Left forelimb (tissue), 1 donor: Measurements from ENCODE around the gene KIAA1671.

ENCODE experiments used
- DNase-seq: peaks from one replicate; pipeline ENCODE4 v3.0.0-alpha.2; 2018; ENCODE audit warnings: low spot score

Gene KIAA1671

DNA sequence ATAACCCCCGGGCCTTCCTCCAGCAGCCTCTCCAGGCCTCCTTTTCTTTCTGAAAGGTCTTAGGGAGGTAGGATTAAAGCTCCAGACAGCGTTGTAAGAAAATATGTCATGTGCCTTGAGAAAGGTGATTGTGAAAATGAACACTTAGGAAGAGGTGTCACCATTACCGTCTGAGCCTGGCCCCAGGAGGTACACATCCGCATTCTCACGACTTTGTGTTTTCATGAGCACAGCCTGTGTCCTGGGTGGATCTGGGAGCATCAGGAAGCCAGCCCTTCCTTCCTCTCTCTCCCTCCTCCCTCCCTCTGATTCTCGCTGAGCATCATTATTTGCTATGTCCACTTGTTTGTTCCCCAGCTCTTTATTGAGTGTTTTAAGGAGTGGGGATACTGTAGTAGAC lies 142.1 kb downstream of the KIAA1671 start:
- no peak for DNase-seq

DNA sequence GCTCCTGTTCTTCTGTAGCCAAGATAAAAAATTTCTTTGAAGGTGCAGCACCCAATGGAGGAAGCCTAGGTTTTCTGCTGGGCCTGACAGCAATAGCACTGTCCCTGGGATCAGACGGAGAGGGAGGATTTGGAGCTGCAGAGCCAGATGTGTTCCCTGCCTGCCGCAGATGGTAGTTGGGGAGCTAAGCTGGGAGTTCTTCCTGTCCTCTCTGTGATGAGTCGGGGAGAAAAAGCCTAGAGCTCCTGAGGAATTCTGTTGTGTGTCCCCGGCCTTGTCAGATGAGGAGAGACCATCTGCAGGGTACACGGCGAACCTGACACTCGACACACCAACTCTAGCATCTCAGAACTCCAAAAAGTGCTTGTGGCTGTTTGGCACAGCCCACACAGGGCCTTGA lies 143.4 kb downstream of the KIAA1671 start:
- DNase-seq: no peak

DNA sequence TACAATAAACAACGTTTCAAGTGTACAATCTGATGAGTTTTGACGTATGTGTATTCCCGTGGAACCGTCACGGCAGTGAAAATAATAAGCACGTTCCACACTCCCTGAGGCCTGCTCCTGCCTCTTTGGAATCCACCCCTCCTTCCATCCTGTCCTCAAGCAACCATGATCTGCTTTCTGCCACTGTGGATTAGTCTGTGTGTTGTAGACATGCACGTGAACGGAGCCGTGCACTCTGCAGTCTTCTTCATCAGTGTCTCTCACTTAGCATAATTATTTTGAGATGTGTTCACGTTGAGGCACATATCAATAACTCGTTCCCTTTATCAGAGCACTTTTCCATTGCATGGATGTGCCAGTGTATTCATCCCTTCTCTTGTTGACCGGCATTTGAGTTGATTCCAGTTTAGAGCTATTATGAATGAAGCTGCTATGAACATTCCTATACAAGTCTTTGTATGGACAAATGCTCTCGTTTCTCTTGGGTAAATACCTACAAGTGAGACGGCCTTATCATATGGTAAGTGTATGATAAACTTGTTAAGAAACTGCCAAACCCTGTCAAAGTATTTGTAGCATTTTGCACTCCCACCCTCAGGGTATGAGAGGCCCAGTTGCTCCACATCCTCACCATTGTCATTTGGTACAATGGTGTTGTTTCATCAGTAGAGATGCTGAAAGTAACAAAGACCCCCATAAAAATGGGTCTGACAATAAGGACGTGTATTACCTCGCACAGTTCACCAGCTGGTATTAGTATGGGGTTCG lies 144.3 kb downstream of the KIAA1671 start:
- no peak for DNase-seq

DNA sequence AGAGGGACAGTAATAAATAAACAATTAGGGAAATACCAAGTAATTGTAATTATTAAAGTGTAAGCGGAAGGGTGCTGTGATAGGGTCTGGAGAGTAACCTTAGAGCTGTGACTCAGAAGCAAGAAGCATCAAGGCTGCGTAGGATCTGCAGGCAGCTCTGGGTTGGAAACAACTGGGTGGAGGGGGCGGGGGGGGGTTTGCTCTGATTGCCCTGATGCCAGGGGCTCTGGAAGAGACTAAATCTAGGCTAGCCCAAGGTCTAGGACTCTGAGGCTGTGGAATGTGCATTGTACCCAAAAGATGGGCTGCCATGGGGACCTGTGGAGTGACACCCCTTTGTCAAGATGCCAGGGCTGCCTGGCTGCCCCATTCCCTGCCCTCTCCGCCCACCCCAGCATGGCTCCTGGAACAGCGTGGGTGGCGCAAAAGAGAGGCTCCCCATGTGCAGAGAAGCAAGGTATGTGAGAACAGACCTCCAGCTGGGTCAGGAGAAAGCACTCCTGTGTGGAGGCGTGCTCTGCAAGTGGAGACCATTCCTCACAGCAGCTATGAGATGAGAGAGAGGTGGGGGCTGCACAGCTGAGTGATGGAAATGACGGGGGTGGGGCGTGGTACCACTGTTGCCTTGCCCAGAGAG lies 146.0 kb downstream of the KIAA1671 start:
- no peak for DNase-seq

DNA sequence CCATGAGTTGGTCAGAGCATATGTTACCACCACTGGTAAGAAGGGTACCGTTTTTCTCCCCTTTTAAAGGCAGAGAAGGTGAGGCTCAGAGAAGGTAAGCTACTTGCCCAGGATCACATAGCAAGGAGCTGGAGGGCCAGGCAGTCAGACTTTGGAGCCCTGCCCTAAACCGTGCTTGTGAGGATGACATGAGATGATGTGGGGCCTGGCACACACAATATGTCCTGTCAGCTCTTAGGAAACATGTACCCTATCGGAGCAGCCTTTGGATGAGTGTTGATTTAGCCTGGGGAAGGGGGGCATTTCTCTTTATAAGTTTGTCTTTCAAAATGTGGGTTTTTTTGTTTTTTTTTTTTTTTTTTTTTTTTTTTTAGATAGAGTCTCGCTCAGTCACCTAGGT lies 146.7 kb downstream of the KIAA1671 start:
- no peak for DNase-seq

DNA sequence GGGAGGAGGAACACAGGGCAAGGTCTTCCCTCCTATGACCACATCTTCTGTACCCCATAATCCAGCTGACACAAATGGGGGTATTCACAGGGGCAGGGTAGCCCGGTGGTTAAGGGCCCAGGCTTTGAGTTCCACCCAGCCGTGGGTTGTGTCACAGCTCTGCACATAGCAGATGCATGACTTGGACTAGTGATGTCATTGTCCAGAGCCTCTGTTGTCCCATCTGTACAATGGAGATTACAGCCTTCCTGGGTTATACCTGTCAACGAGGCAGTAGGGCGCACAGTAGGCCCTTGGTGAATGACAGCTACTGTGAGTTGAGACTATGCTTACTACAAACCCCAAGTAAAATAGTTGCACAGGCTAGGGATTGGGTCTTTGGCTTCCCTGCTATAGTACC lies 147.9 kb downstream of the KIAA1671 start:
- no peak for DNase-seq

DNA sequence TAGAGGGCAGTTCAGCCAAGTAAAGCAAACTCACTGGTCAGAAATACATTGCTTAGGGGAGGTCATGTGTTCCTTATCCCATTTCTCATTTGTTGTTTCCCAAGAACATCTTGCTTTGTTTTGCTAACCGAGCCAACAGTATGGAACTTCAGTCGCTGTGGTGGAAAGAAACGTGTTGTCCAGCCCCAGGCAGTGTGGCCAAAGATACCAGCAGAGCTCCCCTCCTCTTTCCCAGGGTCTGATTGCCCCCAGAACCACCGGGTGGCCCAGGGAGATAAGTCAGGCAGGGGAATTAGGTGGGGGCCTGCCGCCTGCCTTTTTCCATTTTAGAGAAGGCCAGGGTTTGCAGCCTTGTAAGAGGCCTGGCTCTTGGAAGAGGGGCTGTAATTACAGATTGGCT lies 148.4 kb downstream of the KIAA1671 start:
- DNase-seq: no peak

DNA sequence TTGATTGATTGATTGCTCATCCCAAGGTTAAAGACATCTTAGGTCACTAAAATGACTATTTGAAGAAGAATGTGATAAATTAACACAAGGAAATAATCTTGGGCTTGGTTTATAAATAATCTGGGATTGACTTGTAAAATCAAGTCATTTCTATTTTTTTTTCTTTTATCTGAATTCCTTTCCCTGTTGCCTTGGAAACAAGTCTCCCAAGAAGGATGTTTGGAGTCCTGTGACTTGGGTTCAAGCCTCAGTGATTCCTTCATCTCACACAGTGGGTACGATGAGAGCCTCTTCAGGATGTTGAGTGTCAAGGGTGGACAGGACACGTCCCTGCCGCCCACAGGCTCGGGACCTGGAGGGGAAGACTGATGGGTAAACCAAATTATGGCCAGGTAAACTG lies 149.0 kb downstream of the KIAA1671 start:
- DNase-seq: no peak

DNA sequence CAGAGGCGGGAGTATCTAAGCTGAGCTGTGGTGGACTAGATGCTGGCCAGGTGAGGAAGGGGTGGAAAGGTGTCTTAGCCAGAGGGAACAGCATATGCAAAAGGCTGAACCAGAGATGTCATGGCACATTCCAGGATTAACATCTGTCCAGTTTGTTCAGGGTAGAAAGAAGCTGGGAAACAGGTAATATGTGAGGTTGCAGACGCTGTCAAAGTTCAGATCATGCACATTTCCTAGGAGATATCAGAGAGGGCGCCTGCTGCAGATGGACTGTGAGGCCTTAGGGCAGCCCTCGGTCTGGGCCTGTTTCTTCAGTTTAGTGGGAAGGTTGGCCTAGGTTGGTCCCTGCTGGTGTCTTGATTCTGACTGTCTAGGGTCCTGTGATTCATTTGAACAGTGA lies 149.5 kb downstream of the KIAA1671 start:
- no peak for DNase-seq

DNA sequence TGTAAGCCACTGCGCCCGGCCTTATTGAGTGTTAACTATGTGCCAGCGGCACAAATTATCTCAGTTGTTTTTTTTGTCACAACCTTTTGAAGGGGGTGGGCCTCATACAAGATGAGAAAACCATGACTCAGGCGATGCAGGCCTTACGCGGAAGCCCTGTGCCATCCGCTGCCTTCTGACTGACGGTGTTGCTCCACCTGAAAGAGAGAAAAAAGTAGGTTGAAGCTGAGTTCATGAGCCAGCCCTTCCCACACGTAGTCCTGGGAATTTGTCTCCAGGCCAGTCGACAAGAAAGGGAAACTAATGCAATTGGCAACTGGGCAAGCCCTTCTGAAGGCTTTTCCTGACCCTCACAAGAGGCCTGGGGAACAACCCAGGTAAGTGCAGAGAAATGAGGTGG lies 150.2 kb downstream of the KIAA1671 start:
- no peak for DNase-seq

DNA sequence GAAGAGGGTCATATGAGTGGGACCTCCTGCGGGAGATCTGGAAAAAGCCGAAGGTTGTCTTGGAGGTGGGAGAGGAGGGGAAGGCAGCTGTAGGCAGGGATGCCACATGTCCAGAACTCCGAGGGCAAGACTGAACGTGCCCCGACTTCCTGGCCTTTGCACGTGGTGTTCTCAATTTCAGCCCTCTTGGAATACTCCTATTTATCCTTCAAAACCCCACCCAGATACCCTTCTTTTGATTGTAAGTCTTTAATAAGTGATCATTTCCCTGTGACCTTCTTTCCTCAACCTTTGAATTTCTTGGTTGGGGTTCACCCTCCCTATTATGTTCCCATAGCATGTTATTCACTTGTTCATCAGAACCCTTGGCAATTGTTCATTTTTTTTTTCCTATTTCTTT lies 151.9 kb downstream of the KIAA1671 start:
- no peak for DNase-seq

DNA sequence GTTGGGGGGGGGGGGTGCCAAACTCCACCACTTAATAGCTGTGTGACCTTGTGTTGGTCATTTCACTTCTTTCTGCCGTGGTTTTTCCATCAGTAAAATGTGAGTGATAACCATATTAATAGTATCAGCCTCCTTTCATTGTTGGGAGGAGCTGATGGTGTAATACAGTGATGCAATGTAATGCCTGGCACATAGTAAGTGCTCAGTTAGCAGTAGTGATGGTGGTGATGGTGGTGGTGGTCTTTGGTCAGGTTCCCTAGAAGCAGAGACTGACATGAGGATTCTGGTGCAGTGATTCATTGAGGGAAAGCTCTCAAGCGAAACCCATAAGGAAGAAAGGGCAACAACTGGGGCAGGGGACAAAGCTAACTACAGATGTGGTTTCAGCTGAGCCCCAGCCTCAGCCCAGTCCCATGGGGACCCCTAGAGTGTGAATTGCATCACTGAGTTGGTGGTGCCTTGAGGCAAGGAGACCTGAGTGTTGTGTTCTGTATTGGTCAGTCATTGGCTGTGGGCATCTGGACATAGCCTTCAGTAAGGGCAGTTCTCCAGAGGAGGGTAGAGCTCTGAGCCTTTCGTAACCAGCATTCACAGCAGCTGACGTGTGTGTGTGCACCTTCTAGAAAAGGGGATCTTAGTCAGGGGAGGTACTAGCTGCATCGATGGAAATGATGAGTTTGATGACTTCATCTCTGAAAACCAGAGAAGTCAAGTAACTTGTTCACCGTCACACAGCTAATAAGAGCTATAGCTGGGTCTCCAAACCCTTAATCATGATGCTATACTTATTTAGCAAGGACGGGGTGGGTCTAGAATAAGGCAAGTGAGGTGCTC lies 153.5 kb downstream of the KIAA1671 start:
- no peak for DNase-seq

DNA sequence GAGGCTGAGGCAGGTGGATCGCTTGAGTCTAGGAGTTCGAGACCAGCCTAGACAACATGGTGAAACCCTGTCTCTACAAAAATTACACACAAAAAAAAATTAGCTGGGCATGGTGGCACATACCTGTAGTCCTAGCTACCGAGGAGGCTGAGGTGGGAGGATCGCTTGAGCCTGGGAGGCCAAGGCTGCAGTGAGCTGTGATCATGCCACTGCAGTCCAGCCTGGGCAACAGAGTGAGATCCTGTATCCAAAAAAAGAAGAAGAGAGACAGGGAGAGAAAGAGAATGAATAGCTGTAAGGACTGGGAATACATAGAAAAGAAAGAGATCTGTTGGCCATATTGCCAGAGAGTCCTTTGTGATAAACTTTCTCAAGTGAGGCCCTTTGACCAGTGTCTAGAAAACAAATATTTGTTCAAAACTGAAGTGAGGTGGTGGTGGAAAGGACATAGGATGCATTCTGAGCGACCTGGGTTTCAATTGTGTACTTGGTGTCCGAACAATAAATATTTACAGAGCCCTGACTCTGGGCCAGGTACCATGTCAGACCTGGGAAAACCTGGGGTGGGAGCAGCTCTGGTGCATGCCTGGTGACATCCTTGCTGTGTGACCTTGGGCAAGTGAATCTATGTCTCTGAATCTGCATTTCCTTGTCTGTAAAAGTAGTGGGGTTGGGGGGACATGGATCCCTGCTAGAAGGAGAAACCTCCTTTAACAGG lies 157.5 kb downstream of the KIAA1671 start:
- DNase-seq: no peak

DNA sequence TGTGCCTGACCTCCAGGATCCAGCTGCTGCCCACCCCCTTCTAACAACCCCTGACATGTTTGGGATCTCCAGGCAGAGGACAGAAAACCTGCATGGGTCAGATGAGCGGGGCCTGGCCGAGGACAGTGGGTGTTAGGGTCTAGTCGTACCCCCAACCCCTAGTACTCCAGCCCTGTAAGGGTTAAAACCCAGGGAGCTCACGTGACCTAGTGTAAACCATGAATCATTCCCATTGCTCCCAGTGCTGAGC lies 158.0 kb downstream of the KIAA1671 start:
- DNase-seq: no peak

DNA sequence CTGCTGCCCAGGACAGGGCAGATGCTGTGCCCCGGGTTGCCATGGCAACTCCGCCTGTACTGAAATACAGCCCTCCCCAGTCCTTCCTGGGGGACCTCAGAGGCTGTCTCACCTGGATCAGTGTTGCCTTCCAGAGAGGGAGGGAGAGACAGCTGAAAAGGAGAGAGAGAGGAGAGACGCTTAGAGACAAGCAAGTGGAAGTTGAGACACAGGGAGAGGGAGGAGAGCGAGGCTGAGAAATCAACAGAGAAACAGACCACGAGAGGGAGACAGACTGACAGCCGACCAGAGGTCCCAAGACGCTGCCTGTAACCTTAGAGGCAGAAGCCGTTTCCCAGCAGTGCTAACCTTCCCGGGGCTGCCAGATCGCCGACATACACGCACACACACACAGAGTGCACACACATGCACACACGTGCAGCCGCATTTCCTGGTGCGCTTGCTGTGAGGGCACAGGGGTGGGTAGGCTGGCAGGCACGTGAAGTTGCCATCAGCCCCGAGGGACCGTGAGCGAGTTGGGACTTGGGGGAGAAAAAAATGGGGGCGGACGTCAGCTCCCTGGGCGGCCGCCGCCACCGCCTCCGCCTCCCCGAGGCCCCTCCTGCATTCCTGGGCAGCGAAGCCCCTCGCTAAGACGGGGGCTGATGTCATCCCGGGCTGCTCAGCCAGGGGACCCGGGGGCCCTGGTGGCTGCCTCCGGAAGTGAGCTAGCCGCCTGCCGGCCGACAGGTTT lies 158.5 kb downstream of the KIAA1671 start:
- DNase-seq: peak; percentile 74

DNA sequence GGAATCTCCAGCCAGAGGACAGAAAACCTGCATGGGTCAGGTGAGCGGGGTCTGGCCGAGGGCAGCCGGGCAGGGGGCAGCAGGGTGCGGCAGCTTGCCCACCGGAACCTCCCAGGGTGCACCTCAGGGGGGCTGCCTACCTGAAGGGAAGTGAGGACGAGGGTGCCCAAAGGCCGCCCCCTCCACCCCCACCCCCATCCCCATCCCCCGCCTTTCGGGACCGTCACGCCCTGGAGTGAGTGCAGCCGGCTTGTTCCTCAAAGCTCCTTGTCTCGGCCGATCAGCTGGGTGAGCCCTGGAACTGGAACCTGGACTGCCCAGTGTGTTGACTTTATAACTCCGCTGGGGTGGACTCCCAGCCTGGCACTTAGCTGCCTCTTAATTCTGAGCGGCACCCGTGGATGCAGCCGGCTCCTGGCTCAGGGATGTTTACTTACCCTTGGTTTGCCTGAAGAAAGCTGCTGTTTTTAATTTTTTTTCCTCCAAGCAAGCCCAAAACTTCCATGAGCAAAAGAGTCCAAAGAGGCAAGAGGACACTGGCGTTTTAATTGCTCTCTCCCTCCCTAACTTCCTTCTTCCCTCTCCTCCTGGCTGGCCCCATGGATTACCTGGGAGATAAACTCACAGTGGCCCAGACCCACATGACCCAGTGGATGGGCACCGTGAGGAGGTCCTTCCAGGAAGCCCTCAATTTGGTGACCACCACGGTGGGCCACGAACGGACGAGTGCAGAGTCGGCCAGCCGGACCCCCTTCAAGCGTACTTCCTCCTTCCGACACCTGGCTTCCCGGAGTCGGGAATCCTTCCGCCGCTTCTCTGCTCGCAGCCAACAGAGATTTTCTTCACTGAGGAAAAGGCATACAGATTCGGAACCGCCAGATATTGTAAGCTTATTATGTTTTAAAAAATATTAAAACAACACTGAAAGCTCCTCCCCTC lies 159.3 kb downstream of the KIAA1671 start:
- DNase-seq: no peak

DNA sequence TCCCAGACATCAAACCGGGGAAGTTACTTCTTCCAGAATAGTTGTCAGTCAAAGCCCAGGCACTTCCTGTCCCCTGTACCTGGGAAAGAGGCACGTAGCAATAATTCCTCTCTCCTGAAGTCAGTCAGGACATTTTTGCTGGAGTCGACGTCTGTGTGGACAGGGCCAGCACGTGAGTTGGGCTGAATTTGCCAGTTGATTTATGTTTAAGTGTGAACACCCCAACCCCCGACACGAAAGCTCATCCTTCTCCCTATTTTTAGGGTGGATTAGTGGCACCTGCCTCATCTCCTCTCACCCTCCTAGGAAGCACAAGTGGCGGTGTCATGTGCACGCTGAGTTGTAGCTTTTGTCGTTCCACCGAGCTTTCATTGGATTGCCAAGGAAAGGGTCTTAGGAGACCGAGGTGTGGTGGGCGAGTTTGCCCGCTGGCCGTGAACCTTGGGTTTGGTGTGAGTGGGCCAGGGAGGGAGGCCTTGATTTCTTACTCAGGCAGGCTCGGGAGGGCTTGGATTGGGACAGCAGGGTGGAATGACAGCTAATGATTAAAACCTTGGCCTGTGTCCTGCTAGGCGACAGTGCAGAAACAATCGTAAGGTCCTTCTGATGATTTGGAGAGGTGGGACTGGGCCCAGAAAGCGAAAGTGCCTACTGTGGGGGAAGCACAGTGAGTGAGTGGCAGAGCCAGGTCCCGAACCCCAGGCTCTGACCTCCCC lies 160.2 kb downstream of the KIAA1671 start:
- no peak for DNase-seq

DNA sequence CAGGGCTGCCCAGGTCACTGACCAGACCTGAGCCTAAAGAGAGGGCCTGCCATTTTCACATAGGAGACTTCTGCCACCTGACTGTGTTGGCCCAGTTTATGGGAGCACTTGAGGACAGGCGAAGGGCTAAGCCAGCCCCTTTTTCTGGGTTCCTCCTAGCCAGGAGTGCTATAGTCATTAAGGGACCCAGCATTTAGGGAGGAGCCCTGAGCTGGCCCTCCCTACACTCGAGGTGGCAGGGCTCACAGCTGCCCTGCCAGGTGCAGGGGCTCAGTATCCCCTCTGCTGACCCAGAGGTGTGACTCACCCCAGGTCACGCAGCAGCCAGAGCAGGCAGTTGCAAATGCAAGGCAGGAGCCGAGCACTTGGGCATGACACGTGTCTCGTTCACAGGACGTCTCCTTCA lies 160.8 kb downstream of the KIAA1671 start:
- no peak for DNase-seq

DNA sequence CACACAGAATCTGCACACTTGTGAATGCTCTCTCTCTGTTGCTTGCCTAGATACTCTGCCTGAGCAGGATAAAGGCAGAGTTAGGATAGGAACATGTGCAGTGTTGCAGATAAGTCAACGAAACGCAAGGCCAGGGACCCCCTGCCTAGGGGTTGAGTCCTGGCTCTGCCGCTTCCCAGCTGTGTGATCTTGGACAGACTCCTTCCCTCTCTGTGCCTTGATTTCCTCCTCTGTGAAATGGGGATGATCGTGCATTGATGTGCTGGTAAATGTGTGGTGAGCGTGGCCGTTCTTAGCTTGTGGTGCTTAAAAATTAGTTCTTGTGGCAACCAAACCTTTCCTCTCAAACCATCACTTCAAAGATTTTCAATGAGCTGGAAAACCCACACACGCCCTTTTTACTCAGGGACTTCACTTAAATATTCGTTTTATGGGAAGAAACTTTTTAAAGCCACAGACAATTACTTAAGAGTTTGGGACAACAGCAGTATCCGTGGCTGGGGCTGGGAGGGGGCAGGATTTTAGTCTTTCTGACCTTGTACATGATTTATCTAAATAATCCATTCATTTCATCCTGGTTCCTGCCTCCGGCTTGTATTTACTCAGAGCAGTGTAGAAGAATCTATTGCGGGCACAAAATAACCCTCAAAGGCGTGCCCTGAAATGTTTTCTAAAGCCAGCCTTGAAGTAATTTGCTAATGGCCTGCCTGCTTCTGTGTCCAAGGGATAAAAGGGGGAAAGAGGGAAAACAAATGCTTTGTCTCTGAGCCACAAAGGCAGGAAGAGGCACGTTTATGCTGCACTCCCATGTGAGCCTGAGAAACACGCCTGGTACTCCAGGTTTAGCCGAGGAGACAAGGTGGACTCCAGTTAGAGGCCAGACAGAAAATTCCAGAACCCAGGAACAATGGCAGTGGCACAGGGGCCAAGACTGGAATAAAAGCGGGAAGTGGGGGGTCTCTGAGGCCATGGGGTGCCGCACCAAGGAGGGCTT lies 162.2 kb downstream of the KIAA1671 start:
- no peak for DNase-seq
